ENCODE measurements around the gene B3GAT3.
A peak's percentile ranks its signal among the peaks of the same experiment; 100 is the strongest.
"Not testable (repeated sequence)": the region's sequence is repeated elsewhere in the genome, so short reads cannot be mapped to it uniquely, and the experiment has no call there.

B3GAT3 gene

DNA sequence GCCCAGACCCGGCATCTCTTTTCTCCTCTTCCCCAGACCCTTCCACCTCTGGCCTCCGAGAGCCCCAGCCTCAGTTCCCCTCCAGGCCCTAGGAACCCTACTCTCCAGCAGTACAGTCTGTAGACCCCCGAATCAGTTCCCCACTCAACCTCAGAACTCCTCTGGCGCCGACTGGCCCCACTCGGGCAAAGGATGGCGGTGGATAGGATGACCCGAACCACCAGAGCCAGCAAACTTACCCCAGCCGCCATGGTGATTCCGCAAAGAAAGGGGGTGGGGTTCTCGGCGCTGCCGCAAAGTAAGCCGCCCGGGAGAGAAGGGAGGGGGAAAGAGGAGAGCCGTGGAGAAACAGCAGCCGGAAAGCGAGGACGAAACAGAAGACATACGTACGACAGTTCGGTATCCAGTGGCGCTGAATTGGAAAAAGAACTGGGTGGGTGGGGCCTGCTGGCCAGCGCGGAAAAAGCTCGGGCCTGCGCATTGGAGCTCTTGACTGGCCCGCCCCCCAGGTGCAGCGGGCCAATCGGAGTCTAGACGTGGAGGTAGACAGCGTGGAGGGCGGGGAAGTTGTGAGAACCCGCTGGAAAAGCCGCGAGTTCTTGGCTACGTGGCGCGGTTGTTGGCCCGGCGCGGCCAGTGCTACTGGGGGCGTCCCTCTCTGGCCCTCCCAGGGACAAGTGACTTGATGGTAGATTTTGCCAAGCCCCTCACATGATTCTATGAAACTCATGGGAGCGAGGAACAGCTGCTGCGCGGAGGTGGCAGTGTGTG is 48.0 kb downstream of the B3GAT3 start, which contains the start of gene EEF1G:
EEF1G (minus strand) TSS at position 300 of the 771 bp plus-strand sequence; CDS start at position 251, 49 bp downstream.
- DNase-seq (ENCODE audit: extremely low spot score) = peak; percentile 99
- ChIA-PET POLR2A (interaction anchor here (0.5 to 4.2 kb wide), 27 partner anchors 9 to 1214 kb away, joined by 3 to 87 read pairs (median 4); partner anchors contain the start of genes C11orf98, CSKMT, HNRNPUL2 and LBHD1), CTCF (interaction anchor here (0.7 to 2.9 kb wide), 7 partner anchors 10 to 150 kb away, joined by 3 to 11 read pairs (median 4); no protein-coding TSS in a partner anchor)
- TF ChIP-seq CTCF (IDR thresholded peaks at IDR 0.05; ENCODE audit: control extremely low read depth, extremely low read depth, low read depth, missing control alignments) = no peak

- POLR2A ChIA-PET = interaction anchor here (0.6 to 4.2 kb wide), 22 partner anchors 8 to 1214 kb away, joined by 3 to 87 read pairs (median 5); partner anchors contain the start of genes C11orf98, CSKMT, HNRNPUL2 and LBHD1
- DNase-seq (ENCODE audit: extremely low spot score) = no peak
These were observed 48.7 kb downstream of the B3GAT3 start for GRCh38 chr11:62573006-62573591.

GRCh38 chr11:62572431-62572830 is 49.4 kb downstream of the B3GAT3 start:
- TF ChIP-seq CTCF (IDR thresholded peaks at IDR 0.05; ENCODE audit: control extremely low read depth, extremely low read depth, low read depth, missing control alignments) = no peak
- CTCF ChIA-PET = interaction anchor here (1.0 to 4.7 kb wide), 3 partner anchors 13 to 30 kb away, joined by 4 to 52 read pairs (median 7); no protein-coding TSS in a partner anchor
- no peak for DNase-seq (ENCODE audit: extremely low spot score)
- POLR2A ChIA-PET = interaction anchor here (0.8 kb wide), 1 partner anchor 20 kb away, joined by 3 read pairs; the partner anchor contains the start of gene TUT1

More at GRCh38 chr11:62573006-62573591, 48.7 kb downstream of the B3GAT3 start:
- CTCF ChIA-PET = interaction anchor here (0.7 to 4.7 kb wide), 6 partner anchors 10 to 149 kb away, joined by 3 to 52 read pairs (median 4); no protein-coding TSS in a partner anchor
- no peak for TF ChIP-seq CTCF (IDR thresholded peaks at IDR 0.05; ENCODE audit: control extremely low read depth, extremely low read depth, low read depth, missing control alignments)

DNA sequence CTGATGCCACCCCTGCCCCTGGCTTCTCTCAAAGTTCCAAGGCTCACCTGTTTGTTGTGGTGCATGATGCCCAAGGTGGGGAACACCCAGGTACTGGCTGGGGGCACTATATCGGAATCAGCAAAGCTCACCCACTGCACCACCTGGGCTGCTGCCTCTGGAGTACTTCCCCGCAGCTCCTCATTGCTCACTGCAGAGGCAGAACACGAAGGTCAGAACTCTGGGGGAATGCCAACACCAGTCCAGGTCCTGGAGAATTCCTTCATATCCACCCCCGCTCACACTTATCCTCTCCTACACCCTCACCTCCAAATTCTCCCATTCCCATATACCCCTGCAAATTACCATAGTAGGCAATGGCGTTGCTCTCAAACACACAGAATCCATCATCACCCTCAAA is 50.3 kb downstream of the B3GAT3 start:
- not testable (repeated sequence) for DNase-seq (ENCODE audit: extremely low spot score)
- ChIA-PET CTCF (interaction anchor here (1.5 to 4.7 kb wide), 2 partner anchors 12 to 147 kb away, joined by 8 to 52 read pairs; no protein-coding TSS in a partner anchor), POLR2A (interaction anchor here (1.1 kb wide), 1 partner anchor 20 kb away, joined by 3 read pairs; no protein-coding TSS in a partner anchor)

DNA sequence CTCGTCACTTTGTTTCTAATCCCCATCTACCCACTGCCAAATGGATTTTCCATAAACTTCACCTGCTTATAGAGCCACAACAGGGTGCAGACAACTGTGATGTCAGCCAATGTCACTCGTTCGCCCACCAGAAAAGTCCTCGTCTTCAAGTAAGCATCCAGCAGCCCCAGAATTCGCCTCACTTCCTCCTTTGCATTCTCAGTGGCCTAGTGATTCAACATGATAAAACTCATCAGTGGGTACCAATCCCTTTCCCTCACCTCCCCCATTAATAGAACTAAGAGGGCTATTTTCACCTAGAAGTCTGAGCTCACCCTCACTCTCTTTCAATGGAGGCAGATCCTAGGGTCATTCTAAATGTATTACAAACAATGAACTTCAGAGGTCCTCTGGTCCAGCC is 50.9 kb downstream of the B3GAT3 start:
- not testable (repeated sequence) for DNase-seq (ENCODE audit: extremely low spot score)
- ChIA-PET POLR2A (interaction anchor here (0.6 to 2.0 kb wide), 3 partner anchors 19 to 202 kb away, joined by 3 to 7 read pairs (median 5); partner anchors contain the start of gene TUT1), CTCF (interaction anchor here (1.5 to 4.7 kb wide), 2 partner anchors 12 to 146 kb away, joined by 8 to 52 read pairs; no protein-coding TSS in a partner anchor)

- CTCF ChIA-PET = interaction anchor here (1.2 to 4.7 kb wide), 4 partner anchors 10 to 145 kb away, joined by 3 to 52 read pairs (median 6); no protein-coding TSS in a partner anchor
- POLR2A ChIA-PET = interaction anchor here (0.7 to 2.0 kb wide), 2 partner anchors 16 to 22 kb away, joined by 3 to 7 read pairs; partner anchors contain the start of gene TUT1
- TF ChIP-seq CTCF (IDR thresholded peaks at IDR 0.05; ENCODE audit: control extremely low read depth, extremely low read depth, low read depth, missing control alignments) = no peak
- no peak for DNase-seq (ENCODE audit: extremely low spot score)
These were observed 52.2 kb downstream of the B3GAT3 start for GRCh38 chr11:62569611-62570010.

GRCh38 chr11:62567018-62567633 is 54.7 kb downstream of the B3GAT3 start:
- TF ChIP-seq CTCF (IDR thresholded peaks at IDR 0.05; ENCODE audit: control extremely low read depth, extremely low read depth, low read depth, missing control alignments) = no peak
- no peak for DNase-seq (ENCODE audit: extremely low spot score)
- CTCF ChIA-PET = interaction anchor here (0.8 to 2.5 kb wide), 4 partner anchors 20 to 219 kb away, joined by 3 to 9 read pairs (median 6); partner anchors contain the start of gene AHNAK
- POLR2A ChIA-PET = interaction anchor here (0.6 to 1.3 kb wide), 3 partner anchors 9 to 184 kb away, joined by 3 to 4 read pairs (median 3); partner anchors contain the start of genes C11orf98 and CSKMT
